A375 (cell line): Measurements from ENCODE around the gene ZACN. TPM values are rescaled to one million over a fixed set of nuclear protein-coding genes. Genes with fewer than 3 reads are reported as not detected.

ENCODE experiments used
- small RNA-seq: library from RNA; depleted of rRNA; stranded (forward); fragments of <200 nt; gene quantifications from one replicate; pipeline ENCODE3, GENCODE V24; 2014
- total RNA-seq: library from RNA; depleted of rRNA; stranded (reverse); fragments of >200 nt; shearing (Covaris generic); gene quantifications from 2 replicates; pipeline ENCODE4 v1.2.3, GENCODE V29; 2014; rRNA removed

Gene ZACN
- total RNA-seq: 0.29 TPM in 1 of 2 replicates, not detected in the other

DNA sequence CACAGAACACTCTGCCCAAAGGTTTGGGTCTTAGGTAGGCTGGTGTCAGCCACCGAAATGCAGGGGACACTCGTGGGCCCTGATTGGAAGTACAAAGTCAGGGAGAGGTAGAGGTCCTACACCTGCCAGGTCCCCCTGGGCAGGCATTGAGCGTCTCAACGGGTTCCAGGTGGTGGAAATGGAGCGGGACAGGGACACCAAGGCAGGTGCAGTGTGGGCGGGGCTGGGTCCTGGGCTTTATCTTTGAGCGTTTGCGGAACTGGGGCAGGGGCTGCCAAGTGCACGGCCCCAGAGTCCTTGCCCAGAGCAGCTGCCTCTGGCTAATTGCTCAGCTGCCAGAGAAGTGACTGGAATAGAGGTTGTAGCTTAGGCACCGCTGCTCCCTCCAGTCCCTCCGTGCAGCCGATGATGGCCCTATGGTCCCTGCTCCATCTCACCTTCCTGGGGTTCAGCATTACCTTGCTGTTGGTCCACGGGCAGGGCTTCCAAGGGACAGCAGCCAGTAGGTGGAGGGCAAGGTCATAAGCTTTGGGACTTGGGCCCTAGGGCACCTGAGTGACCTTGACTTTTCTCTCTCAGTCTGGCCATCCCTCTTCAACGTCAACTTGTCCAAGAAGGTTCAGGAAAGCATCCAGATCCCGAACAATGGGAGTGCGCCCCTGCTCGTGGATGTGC, at the start of gene ZACN:
TSS of gene ZACN (plus strand) at position 323 of the 675 bp plus-strand sequence. CDS start at position 406, 83 bp downstream.

DNA sequence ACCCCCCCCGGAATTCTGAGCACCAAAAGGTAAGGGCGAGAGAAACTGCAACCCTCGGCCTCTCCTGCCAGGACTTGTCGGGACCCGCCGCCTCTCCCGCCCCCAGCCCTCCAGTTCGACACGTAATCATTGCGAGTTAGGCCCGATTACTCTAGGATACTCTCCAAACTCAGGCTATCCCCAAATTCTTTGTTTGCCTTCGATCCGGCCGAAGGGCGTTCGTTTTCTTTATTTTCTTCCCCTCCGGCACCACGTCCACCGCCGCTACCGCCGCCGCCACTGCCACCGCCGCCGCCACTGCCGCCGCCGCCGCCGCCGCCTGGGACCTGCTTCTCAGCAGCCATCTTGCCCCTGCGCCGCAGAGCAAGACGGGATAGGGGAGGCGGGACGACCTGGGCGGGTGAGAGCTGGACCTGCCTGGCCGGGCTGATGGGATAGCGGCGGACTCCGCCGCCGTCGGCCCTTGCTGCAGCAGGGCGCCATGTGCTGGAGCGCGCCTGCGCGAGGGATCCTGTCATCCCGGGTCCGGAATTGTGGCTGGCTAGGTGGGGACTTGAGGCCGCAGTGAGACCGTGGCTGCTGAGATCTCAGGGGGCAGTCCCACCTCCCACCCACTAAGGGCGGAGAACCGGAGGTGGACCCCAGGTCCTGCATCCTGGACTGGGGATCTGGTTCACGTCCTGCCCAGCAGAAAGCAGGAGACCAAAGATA, 6.7 kb upstream of the ZACN start, which contains the start of gene SRP68:
TSS of gene SRP68 (minus strand) at position 370 of the 711 bp plus-strand sequence. CDS start at position 344, 26 bp downstream.

DNA sequence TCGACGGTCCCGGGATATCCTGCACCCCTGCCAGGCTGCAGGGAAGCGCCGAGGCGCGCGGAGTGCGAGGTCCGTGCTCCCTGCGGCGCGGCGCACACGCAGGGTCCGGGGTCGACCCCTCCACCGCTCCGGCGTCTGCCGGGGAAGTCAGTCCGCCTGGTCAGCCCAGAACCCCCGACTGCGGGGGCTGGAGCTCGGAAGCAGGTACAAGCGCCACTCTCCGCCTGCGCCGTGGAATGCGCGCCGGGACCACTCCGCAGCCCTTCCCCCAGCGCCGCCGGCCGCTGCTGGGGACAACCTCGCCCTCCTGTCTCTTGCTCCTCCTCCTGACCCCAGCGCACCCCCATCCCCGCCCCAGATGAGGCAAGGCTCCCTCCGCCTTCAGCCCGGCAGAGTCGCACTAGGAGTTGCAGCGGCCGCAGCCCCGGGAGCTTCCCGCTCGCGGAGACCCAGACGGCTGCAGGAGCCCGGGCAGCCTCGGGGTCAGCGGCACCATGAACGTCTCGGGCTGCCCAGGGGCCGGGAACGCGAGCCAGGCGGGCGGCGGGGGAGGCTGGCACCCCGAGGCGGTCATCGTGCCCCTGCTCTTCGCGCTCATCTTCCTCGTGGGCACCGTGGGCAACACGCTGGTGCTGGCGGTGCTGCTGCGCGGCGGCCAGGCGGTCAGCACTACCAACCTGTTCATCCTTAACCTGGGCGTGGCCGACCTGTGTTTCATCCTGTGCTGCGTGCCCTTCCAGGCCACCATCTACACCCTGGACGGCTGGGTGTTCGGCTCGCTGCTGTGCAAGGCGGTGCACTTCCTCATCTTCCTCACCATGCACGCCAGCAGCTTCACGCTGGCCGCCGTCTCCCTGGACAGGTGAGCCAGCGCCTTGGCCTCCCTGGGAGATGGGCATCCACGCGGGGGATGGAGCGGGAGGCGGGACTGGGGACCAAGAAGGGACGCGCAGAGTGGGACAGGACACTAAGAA, 4.3 kb upstream of the ZACN start, which contains the start of gene GALR2:
TSS of gene GALR2 (plus strand) at position 392 of the 974 bp plus-strand sequence. CDS start at position 495, 103 bp downstream.

DNA sequence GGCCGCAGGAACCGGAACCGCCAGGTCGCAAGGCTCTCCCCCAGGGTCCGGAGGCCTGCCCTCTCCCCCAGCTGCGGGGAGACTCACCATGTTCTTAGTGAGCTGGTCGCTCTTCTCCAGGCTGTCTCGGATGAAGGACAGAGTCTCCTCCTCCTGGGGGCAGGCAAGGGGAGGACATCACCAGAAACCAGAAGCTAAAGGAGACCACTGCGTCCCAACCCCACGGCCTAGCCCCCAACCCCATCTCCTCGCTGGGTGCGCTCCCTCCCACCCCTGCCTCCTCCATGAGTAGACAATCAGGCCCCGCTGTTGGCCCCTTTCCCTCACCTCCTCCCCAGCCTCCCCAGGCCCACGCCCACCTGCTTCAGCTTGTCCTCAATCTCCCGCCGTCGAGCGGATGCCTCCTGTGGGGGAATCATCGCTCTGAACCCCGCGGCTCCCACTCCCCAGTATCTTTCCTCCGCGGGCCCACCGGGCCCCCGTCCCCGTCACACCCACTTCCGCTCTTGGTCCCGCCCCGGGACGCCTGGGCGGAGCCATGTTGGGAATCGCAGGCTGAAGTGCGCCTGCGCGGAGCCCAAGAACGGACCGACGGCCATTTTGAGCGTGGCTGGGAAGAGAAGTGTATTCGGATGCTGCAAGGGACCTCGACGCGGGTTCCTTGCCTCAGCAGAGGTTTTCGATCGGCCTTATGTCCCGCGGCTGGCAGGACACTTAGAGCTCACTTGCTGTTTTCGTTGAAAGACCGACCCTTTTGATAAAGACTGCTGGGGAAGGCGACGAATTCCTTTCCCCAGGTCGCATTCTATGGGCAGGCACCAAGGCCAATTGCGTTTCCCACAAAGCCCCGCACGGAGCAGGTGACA, 24.5 kb downstream of the ZACN start, which contains the start of gene EXOC7:
TSS of gene EXOC7 (minus strand) at position 514 of the 866 bp plus-strand sequence. CDS start at position 419, 95 bp downstream.

Small RNAs within 50 kb of the gene (small RNA-seq; reads per million reads assigned to genes)
- not detected for gene MIR6868

Other genes starting within 250 kb of the ZACN start
- 3.2 and 6.2 TPM in 2 replicates for gene UNC13D, start 234.8 kb upstream of the ZACN start, total RNA-seq
- 32.0 and 41.2 TPM in 2 replicates for gene WBP2, start 223.8 kb upstream of the ZACN start, total RNA-seq
- 29.5 and 30.5 TPM in 2 replicates for gene TRIM47, start 200.6 kb upstream of the ZACN start, total RNA-seq
- gene TRIM65, start 182.2 kb upstream of the ZACN start, total RNA-seq: 28.4 and 29.8 TPM in 2 replicates
- 46.1 and 62.3 TPM in 2 replicates for gene MRPL38, start 174.3 kb upstream of the ZACN start, total RNA-seq
- gene FBF1, start 138.1 kb upstream of the ZACN start, total RNA-seq: 25.7 and 26.1 TPM in 2 replicates
- gene ACOX1, start 100.0 kb upstream of the ZACN start, total RNA-seq: 16.1 and 17.6 TPM in 2 replicates
- gene TEN1, start 99.9 kb upstream of the ZACN start, total RNA-seq: 27.0 and 34.3 TPM in 2 replicates
- gene CDK3, start 78.3 kb upstream of the ZACN start, total RNA-seq: 5.4 and 9.3 TPM in 2 replicates
- 0.03 TPM in 1 of 2 replicates, not detected in the other for gene EVPL, start 51.9 kb upstream of the ZACN start, total RNA-seq
- gene SRP68, start 6.7 kb upstream of the ZACN start, total RNA-seq: 23.8 and 30.2 TPM in 2 replicates
- gene GALR2, start 4.4 kb upstream of the ZACN start, total RNA-seq: 0.32 TPM in 1 of 2 replicates, not detected in the other
- gene EXOC7, start 24.6 kb downstream of the ZACN start, total RNA-seq: 65.9 and 70.1 TPM in 2 replicates
- 0.19 TPM in 1 of 2 replicates, not detected in the other for gene FOXJ1, start 62.1 kb downstream of the ZACN start, total RNA-seq
- gene RNF157, start 161.3 kb downstream of the ZACN start, total RNA-seq: 10.0 and 12.1 TPM in 2 replicates
- gene UBALD2, start 186.2 kb downstream of the ZACN start, total RNA-seq: 76.0 and 76.5 TPM in 2 replicates
- gene QRICH2, start 229.1 kb downstream of the ZACN start, total RNA-seq: 0.60 and 1.4 TPM in 2 replicates